ENCODE data around the gene TMUB2. TPM values are rescaled to one million over a fixed set of nuclear protein-coding genes. Genes with fewer than 3 reads are reported as not detected.

Gene TMUB2
- total and polyA plus RNA-seq, 9 of the 15 experiments (the other 6 are each of a cell fraction or from before 2014, with no cell fraction given) = 4.1 to 29.8 (median 16.3) TPM

- FAIRE-seq (no peak), DNase-seq (ENCODE audit: extremely low read depth in 1 of 4, low spot score in 3 of 4) (no peak), ATAC-seq (no peak)
- Histone ChIP-seq H3K4me2 (ENCODE audit: insufficient read depth, low read length) (no peak overlapping the region), H3K27me3 (ENCODE audit: control insufficient read depth in 2 of 2, insufficient read depth in 2 of 2, low read length in 2 of 2) (no peaks in the 10 kb centered on the region), H3K4me3 (no peak overlapping the region), H3K36me3 (ENCODE audit: control insufficient read depth, insufficient read depth, low read length) (peaks cover 81% of the 10 kb centered on the region; the same call in 2 of the 3 replicates), H4K20me1 (replicated peaks; ENCODE audit: control insufficient read depth, insufficient read depth, low read length) (0 out of 2 replicates have a peak, but pooled peaks cover 2% of the 10 kb centered on the region), H3K4me1 (replicated peaks in 1 of 2; ENCODE audit: control insufficient read depth in 2 of 2, insufficient read depth in 2 of 2, low read length in 2 of 2) (peaks cover 8 to 26% of the 10 kb centered on the region in 2 experiments; a peak in 4 of 5 replicates), H3K9me1 (ENCODE audit: control insufficient read depth, insufficient read depth, low read length) (no peaks in the 10 kb centered on the region), H3K27ac (ENCODE audit: extremely low read depth, low read depth, low read length) (no peak overlapping the region), H2AFZ (ENCODE audit: low read depth, low read length) (no peak overlapping the region), H3K79me2 (ENCODE audit: control insufficient read depth, insufficient read depth, low read length) (peaks cover 15% of the 10 kb centered on the region), H3K9ac (ENCODE audit: insufficient read depth in 1 of 2, low read depth in 2 of 2, low read length in 2 of 2) (peak overlapping the region in 1 of 2 experiments; percentile 14; a peak in 2 of 4 replicates), H3K9me3 (replicated peaks; ENCODE audit: control insufficient read depth, insufficient read depth, low read depth, low read length) (no peaks in the 10 kb centered on the region)
- no TSS peak for BruUV-seq (replicated peaks)
- TF ChIP-seq ETS2 (tag; IDR thresholded peaks at IDR 0.05; ENCODE audit: borderline replicate concordance, poor library complexity, severe bottlenecking) (no peak), CHD4 (IDR thresholded peaks at IDR 0.05; ENCODE audit: insufficient read depth, insufficient replicate concordance, low read depth, low read length, poor library complexity, severe bottlenecking) (no peak), DIDO1 (tag; IDR thresholded peaks at IDR 0.05; ENCODE audit: low read depth) (no peak), PTRF (tag; IDR thresholded peaks at IDR 0.05) (no peak), ZBTB8A (IDR thresholded peaks at IDR 0.05; ENCODE audit: partially characterized antibody) (no peak), RFX1 (IDR thresholded peaks at IDR 0.05) (no peak), ZNF507 (tag; conservative IDR thresholded peaks at IDR 0.05) (no peak), SMARCE1 (IDR thresholded peaks at IDR 0.05) (no peak), MTF1 (CRISPR knock-in tag; IDR thresholded peaks at IDR 0.05; ENCODE audit: borderline replicate concordance) (no peak), LEF1 (IDR thresholded peaks at IDR 0.05) (no peak), ATF6 (CRISPR knock-in tag; IDR thresholded peaks at IDR 0.05) (no peak), HDAC3 (IDR thresholded peaks at IDR 0.05; ENCODE audit: borderline replicate concordance, partially characterized antibody) (no peak), GATAD2A (IDR thresholded peaks at IDR 0.05) (no peak), SPI1 (IDR thresholded peaks at IDR 0.05; ENCODE audit: borderline replicate concordance, low read depth, low read length) (no peak), SREBF1 (IDR thresholded peaks at IDR 0.05; ENCODE audit: borderline replicate concordance, low read depth, low read length) (no peak), TCF7 (IDR thresholded peaks at IDR 0.05; ENCODE audit: borderline replicate concordance) (no peak), HNRNPH1 (optimal IDR thresholded peaks at IDR 0.05; ENCODE audit: low read depth, low read length) (no peak)
- ChIA-PET POLR2A (interaction anchor here (0.5 to 1.3 kb wide), 2 partner anchors 17 to 24 kb away, joined by 3 read pairs; no protein-coding TSS in a partner anchor), CTCF (ENCODE audit: low intra/inter-chr PET ratio) (no interaction called here)
- 90% methylated on average over 5 of the region's 5 CpGs for WGBS (ENCODE audit: insufficient coverage, low coverage, missing lambda C conversion rate)
- in situ Hi-C loops (cut with MboI) = no loop called here
- intact Hi-C loops (cut with micrococcal nuclease) = no loop called here
Observed at GRCh38 chr17:44192750-44193149, 6.0 kb downstream of the TMUB2 start.

Measured in K562 (cell line).